GM21576 (cell line): ENCODE data around the gene RELT.
A peak's percentile ranks its signal among the peaks of the same experiment; 100 is the strongest.

Source experiments
- ATAC-seq: cut with Tn5 transposase; IDR thresholded peaks from one replicate; pipeline ENCODE4 v1.9.1; 2021; ENCODE audit warnings: mild to moderate bottlenecking, moderate library complexity; ENCODE audit not compliant: unreplicated experiment

The RELT gene

GRCh38 chr11:73372375-73372993 is 3.7 kb upstream of the RELT start:
- ATAC-seq, result no peak

GRCh38 chr11:73374151-73374550 is 2.0 kb upstream of the RELT start:
- no peak for ATAC-seq

- peak; percentile 3 for ATAC-seq
Observed at GRCh38 chr11:73375830-73376159, 404 bp upstream of the RELT start.

GRCh38 chr11:73376803-73377629 is 817 bp downstream of the RELT start:
- no peak for ATAC-seq

- ATAC-seq, result no peak
Observed at GRCh38 chr11:73379189-73379880, 3.1 kb downstream of the RELT start.

GRCh38 chr11:73380331-73380730 is 4.1 kb downstream of the RELT start:
- ATAC-seq, result no peak

- no peak for ATAC-seq
Observed at GRCh38 chr11:73380897-73381410, 4.8 kb downstream of the RELT start.

- no peak for ATAC-seq
Observed at GRCh38 chr11:73381589-73381988, 5.4 kb downstream of the RELT start.

- no peak for ATAC-seq
Observed at GRCh38 chr11:73382183-73382582, 6.0 kb downstream of the RELT start.

- ATAC-seq, result no peak
Observed at GRCh38 chr11:73382747-73383146, 6.5 kb downstream of the RELT start.

GRCh38 chr11:73383249-73384124 is 7.3 kb downstream of the RELT start:
- no peak for ATAC-seq

GRCh38 chr11:73384125-73384441 is 7.9 kb downstream of the RELT start:
- ATAC-seq, result no peak

GRCh38 chr11:73384531-73384871 is 8.3 kb downstream of the RELT start:
- ATAC-seq, result no peak

- ATAC-seq, result peak; percentile 40
Observed at GRCh38 chr11:73384872-73385689, 8.9 kb downstream of the RELT start.

GRCh38 chr11:73386016-73386415 is 9.8 kb downstream of the RELT start:
- no peak for ATAC-seq

GRCh38 chr11:73386546-73386945 is 10.3 kb downstream of the RELT start:
- no peak for ATAC-seq

- no peak for ATAC-seq
Observed at GRCh38 chr11:73387594-73388264, 11.5 kb downstream of the RELT start.

- ATAC-seq, result no peak
Observed at GRCh38 chr11:73388265-73389133, 12.3 kb downstream of the RELT start.

GRCh38 chr11:73389134-73389525 is 12.9 kb downstream of the RELT start:
- no peak for ATAC-seq
